GM19452 (cell line): Measurements from ENCODE around the gene ADGRV1.

Source experiments
- ATAC-seq: cut with Tn5 transposase; IDR thresholded peaks from one replicate; pipeline ENCODE4 v1.9.1; 2021; ENCODE audit not compliant: unreplicated experiment

ADGRV1 gene

DNA sequence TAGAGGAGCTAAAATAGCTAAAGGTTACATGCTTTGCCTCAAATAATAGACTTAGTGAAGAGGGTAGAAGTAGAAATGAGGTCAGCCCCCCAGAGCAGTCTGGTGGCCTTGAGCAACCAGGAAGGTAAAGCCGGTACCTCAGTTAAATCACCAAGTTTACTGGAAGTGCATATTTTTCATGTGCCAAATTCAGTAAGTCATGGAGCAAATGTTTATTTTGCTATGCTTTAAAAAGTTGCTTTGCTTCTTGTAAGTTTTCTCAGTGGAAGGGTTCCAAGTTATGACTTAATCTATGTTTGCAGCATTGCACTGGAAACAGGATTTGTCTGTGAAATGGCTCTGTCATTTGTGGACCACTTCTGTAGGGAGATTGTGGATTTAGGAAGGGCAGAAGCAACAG, 567.9 kb downstream of the ADGRV1 start:
- ATAC-seq = no peak

DNA sequence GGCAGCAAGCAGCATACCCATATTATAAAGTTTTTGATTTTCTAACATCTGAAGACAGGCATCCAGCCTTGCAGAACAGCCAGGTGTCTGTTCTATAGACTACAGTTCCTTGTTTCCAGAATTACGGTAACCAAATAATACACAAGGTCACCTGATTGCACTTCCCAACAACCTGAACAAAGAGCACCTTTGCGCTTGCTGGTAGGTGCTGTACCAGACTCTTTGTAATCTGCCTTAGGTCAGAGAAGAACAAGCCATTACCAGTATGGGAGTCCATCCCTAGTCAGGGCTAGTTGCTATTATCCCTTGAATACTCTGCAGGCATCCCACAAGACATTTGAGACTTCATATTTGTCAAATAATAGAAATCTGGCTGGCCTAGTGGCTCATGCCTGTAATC, 568.3 kb downstream of the ADGRV1 start:
- no peak for ATAC-seq

DNA sequence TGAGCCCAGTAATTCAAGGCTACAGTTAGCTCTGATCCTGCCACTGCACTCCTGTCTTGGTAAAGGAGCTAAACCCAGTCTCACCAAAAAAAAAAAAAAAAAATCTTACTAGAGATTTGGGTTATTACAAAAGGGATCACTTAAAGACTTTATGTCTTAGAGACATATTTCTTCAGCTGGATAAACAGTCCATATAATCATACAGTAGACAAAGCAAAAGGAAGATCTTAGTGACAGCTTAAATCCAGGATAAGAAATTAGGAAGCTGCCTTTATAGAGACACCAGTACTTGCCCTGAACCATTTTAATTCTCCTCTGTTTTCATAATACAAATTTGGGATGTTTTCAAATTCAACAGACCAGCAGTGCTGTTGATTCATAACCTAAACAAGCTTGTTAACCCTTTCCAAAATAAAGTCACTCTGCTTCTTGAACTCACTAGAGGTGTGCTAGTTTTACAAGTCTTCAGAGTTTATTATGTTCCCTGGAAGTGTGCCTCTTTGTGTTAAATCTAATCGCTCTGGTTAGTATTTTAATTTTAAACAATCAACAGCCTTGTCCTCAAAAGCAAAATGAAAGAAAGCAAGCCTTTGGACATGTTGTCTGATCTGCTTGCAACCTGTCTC, 569.0 kb downstream of the ADGRV1 start:
- ATAC-seq = no peak

DNA sequence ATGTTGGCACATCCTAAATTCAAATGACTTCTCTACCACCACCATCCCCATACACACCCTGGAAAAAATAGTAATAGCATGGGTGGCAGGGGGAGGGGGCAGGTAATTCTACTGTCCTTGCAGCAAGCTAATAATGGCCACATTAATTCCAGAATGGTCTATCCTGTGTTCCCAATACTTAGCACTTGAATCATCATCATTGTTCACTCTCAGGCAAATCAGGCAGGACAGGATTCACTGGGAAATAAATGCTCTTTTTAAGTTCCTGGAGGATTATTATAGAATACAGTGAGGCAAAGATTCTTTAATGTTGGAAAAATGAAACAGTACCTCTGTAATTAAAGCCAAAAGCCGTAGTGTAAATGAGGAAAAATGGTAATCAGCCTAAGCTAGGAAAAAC, 570.0 kb downstream of the ADGRV1 start:
- no peak for ATAC-seq

DNA sequence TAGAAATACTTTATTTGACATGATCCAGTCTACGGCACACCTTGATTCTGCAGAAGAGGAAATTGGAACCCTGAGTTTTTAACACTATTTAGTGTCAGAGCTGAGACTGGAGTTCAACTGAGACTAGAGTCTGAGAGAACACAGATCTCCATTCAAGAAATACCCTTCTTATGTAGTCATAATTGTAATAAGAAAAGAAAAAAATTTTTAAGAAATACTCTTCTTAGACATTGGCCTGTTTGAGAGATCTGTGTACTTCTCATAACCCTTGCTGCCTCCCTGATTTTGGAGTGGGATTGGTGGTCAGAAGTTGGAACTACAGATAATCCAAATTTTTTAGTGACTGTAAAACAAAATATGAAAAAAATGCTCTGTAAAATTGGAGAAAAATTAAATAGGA, 571.2 kb downstream of the ADGRV1 start:
- no peak for ATAC-seq

DNA sequence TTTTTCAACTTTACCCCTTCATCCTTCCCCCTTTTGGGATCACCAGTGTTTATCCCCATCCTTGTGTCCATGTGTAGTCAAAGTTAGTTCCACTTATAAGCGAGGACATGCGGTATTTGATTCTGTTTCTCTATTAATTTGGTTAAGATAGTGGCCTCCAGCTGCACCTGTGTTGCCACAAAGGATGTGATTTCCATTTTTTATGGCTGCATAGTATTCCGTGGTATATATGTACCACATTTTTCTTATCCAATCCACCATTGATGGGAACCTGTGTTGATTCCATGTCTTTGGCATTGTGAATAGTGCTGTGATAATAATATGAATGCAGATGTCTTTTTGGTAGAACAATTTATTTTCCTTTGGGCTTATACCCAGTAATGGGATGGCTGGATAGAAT, 572.2 kb downstream of the ADGRV1 start:
- ATAC-seq = no peak

DNA sequence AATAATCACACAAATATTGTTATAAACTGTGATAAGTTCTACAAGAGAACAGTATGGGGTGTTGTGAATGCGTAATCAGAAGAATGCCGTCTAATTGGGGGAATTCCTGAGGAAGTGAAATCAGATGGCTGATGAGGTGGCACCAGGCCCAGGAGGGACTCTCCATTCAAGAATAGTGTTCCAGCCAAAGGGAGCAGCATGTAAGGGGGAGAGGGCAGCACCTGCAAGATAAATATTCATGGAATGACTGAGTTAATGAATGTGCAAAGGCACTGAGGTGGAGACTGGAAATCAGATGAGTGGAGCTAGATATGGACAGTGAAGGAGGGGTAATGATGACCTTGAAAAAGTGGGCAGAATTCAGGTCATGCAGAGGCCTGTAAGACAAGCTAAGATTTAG, 574.0 kb downstream of the ADGRV1 start:
- ATAC-seq = no peak

DNA sequence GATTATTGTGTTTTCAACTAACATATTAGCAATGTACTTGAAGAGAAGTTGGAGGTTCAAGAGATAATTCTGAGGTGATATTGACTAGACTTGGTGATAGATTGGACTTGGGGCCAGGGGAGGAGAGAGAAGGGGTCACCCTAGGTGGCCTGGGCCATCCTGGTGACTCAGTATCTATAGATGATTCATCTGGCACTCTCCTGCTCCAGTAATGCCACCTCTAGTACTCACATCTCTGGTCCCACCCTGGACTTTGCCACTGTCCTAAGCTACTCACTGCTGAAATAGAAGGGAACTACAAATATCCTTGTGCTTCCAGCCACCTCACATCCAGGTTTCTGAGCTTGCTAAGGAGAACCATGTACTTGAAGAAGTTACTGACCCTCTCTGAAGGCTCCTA, 574.6 kb downstream of the ADGRV1 start:
- no peak for ATAC-seq

DNA sequence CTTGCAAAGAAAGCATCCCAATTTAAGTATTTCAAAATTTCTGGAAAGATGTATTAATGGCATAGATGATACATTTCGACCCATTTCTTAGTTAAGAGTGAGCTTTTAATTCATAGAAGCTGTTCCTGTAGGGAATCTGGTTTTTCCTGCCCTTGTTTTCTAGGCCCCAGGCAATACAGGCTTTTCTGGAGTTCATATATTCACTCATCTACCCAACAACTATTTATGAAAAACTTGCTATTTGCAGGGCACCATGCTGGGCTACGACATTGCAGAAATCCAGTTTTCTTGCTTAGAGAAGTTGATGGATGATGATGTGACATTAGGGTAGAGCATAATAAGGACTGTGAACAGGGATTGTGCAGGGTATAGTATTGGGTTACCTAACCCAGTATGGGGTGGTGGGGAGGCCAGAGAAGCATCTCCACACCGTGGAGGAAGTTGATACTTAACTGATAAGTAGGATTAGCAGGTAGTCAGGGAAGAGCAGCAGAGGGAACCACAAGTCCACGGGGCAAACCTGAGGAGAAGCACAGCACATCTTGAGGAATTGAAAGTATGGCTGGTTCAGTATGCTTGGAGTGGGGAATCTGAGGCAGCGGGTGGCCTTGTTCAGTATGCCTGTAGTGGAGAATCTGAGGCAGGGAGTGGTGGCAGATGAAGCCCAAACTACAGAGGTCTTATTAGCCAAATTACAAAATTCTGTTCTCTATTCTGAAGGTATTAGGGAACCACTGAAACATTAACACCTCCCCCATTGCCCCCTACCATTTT, 577.1 kb downstream of the ADGRV1 start:
- no peak for ATAC-seq

DNA sequence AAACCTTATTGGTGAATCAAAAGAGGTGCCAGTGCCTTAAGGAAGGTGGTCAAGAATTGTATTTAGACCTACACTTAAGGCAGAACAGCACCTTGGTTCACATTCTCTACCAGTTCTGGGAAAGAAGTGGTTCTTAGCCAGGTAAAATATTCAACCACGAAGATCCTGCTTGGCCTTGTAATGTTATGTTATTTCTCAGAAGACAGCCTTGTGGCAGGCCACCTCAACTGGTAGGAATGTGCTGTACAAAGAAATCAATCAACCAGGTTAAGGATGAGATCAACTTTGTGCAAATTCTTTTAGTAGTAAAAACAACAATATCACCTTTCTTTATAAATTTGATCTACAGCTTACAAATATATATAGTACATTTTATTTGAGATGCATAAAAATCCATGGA, 577.7 kb downstream of the ADGRV1 start:
- ATAC-seq = no peak

DNA sequence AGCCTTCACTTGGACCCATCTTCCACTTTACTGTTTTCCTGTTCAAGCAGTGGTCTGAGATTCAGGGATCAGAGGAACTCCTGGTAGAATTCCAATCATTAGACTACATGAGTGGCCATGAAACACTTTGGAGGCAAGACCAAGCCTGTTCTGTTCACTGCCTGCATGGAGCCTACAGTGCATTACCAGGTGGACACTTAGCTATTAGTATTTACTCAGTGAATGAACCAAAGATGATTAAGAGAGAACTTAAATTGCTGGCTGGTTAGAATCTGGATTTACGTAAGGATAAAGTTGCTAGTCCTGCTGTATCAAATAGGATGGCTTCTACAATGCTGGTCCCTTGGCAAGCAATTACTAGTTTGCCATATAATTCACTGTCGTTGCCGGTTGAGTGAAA, 579.0 kb downstream of the ADGRV1 start:
- no peak for ATAC-seq

DNA sequence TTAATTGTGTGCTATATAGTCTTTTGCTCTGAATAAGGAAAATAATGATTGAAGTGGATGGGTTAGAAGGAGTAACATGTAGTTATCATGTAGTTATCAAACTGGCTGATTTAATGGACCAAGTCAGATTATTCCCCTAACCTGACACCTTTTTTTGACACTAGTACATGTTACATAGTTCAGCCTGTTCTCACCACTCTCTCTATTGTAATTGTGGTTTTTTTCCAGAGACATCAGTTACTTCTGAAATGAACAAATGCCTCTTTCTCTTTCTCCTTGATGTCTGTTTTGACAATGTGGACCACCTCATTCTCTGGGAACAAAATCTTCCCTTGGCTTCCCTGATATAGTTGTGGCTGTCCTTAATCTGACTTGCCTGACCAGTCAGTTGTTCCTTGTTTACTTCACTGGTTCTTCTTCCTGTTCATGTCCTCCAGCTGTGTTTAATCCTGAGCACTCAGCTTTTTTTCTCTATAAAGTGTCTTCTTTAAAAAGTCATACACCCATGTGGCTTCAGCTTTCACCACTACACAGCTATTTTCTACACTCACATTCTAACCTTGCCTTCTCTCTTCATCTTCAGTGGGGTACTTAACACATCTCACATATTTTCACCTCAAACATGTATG, 581.1 kb downstream of the ADGRV1 start:
- no peak for ATAC-seq

DNA sequence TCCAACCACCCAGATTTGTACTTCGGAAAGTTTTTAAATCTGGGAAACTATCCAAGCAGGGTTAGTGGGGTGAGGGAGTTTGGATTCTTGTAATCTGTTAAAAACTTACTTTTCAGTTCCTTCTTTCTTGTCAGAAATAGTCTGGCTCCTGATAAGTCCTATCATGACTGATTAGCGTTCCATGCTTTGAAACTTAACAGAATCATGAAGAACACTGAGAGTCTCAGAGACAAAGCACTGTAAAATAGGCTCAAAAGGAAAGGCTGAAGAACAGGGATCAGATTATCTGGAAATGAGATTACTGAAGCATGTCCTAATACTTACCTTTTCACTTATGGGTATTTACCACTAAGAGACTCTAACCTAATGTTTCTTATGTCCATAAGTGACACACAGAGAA, 582.1 kb downstream of the ADGRV1 start:
- no peak for ATAC-seq

DNA sequence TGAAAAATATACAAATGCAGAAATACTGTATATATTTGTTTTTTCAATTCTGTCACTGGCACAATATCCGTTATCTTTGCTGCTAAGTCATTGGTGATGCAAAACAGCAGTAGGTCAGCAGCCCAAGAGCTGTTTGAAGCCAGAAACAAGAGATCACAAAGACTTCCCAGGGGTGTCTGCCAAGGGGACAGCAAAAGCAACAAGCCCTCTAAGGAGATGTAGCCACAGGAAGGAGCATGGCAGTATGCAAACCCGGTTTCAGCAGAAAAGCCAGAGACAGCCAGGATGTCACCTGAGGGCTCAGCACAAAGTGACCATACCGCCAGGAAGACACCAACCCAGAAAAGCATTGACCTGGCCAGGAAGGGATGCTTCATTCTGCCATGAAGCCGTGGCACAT, 583.0 kb downstream of the ADGRV1 start:
- no peak for ATAC-seq

DNA sequence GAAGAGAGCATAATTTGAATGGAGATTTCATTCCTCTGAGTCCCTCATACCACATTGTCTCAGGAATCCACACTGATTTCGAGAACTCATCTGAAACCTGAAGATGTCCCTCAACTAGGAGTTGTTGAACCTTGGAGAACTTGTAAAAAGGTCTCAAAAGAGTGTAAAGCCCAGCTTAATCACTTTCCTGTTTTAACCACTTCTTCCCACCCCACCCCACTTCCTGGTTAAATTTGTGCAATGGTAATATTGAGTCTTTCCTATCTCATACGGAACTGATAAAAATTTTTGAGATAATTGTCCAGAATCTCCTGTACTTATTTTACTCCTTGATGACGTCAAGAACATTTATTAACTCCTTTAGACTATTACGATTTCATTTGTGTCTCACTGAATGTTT, 583.8 kb downstream of the ADGRV1 start:
- no peak for ATAC-seq

DNA sequence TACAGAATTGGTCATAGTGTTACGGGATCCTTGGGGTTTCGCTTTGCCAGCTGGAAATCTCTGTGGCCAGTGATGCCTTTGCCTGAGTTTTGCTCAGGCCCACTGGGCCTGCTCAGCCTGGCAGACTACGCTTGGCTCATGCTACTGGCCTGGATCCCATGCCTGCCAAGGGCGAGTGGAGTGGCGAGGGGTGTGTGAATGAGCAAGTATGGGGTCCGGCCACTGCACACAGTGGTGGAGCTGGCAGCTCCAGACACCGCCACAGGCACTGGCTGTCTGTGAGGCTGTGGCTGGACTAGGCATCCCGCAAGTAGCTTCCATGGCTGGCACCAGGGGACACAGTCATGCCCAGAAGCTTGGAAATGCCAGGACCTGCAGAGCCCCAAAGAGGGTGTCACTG, 584.2 kb downstream of the ADGRV1 start:
- no peak for ATAC-seq

DNA sequence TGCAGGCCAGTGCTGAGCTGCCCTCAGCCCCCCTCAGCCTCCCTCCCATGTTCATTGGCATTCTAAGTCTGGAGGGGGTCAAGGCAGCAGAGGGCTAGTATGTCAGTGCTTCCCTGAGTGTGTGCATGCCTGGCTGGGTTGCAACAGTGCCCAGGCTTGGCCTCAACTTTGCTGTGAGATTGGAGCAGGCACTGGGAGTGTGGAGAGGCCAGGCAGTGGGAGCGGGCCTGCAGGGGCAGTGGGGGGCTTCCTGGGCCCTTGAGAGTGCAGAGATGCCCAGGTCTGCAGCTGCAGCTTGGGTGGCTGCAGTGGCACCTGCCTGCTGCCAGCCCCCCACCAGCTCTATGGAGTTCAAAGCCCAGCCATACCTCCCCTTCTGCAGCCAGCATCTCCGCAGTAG, 585.2 kb downstream of the ADGRV1 start:
- ATAC-seq = no peak

DNA sequence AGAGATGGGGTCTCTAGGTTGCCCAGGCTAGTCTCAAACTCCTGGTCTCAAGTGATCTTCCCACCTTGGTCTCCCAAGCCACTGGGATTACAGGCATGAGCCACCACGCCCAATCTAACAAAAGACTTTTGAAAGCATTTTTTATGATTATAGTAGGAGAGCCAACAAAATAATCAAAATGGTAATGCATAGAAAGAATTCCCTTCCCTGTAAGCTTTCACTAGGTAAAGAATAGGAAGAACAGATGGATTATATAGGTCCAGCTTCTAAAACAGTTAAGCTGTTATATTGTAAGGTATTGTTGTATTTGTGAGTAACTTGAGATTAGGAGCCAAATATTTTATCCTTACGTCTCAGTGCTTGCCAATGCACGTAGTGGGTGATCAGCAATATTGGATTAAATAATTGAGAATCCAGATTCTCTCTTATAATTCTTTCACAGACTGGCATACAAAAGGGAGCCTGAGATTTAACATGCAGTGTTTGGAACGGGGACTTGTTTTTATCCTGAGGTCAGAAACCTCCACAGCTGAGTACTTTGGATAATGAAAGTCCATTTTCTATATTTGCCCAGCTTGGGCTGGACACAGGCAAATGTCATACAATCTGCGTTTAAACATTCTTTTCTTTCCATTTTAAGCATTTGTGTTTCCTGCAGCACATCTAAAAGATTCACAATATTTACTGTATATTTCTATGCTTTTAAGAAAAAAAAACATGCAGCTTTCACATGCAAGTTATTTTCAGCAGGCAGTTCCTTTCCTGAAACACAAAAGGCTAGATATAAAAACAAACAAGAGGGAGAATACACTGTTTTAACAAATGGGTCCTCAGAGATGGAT, 586.1 kb downstream of the ADGRV1 start:
- ATAC-seq = no peak

DNA sequence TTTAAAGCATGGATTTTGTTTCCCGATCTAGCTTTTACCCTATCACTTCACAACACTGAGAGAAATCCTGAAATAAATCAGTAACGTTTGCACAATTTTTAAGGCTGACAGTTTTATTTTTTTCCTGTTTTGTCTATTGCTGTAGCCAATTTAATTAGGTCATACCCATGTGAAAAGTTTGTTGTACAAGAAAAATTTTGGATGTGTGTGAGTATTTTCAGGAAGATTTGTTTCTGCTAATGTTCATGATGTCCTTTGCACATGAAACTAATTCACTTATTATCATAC, 586.7 kb downstream of the ADGRV1 start:
- no peak for ATAC-seq

DNA sequence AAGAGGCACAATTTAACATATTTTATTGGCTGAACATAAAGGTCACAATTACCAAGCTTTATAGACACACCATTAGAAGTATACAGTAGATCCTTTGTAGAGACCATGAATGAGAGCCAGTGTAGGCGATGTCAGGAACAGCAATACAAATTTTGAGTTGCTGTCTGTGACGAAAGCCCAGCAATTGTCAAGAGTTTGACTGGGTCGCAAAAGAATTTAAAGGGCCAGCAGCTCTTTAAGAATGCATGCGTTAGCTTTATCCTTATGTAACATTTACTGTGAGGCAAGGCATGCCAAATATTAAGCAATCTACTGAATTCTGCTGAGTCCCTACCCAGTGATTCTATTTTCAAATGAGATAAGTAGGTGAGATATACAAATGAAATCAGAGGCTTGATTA, 587.6 kb downstream of the ADGRV1 start:
- no peak for ATAC-seq

DNA sequence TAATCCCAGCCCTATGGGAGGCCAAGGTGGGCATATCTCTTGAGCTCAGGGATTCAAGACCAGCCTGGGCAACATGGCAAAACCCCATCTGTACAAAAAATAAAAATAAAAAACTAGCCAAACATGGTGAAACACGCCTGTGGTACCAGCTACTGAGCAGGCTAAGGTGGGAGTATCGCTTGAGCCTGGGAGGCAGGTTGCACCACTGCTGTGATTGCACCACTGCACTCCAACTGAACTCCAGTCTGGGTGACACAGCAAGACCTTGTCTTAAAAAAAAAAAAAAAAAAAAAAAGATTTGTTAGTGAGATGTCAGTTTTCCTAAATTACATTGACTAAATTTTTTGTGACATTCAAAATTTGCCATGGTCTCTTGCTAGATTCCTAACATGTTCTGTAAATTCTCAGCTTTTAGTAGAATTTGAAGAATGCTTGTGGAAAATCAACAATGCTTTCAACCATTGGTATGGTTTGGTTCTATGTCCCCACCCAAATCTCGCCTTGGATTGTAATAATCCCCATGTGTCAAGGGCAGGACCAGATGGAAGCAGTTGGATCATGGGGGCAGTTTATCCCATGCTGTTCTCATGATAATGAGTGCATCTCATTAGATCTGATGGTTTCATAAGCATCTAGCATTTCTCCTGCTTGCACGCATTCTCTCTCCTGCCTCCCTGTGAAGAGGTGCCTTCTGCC, 588.5 kb downstream of the ADGRV1 start:
- no peak for ATAC-seq
